Eye (tissue), 1 donor: ENCODE measurements around the gene RFFL.
"Not testable (repeated sequence)": the region's sequence is repeated elsewhere in the genome, so short reads cannot be mapped to it uniquely, and the experiment has no call there.

Experiments used
- DNase-seq: peaks from one replicate; pipeline ENCODE4 v3.0.0-alpha.2; 2015

Gene RFFL, protein sequence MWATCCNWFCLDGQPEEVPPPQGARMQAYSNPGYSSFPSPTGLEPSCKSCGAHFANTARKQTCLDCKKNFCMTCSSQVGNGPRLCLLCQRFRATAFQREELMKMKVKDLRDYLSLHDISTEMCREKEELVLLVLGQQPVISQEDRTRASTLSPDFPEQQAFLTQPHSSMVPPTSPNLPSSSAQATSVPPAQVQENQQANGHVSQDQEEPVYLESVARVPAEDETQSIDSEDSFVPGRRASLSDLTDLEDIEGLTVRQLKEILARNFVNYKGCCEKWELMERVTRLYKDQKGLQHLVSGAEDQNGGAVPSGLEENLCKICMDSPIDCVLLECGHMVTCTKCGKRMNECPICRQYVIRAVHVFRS

DNA sequence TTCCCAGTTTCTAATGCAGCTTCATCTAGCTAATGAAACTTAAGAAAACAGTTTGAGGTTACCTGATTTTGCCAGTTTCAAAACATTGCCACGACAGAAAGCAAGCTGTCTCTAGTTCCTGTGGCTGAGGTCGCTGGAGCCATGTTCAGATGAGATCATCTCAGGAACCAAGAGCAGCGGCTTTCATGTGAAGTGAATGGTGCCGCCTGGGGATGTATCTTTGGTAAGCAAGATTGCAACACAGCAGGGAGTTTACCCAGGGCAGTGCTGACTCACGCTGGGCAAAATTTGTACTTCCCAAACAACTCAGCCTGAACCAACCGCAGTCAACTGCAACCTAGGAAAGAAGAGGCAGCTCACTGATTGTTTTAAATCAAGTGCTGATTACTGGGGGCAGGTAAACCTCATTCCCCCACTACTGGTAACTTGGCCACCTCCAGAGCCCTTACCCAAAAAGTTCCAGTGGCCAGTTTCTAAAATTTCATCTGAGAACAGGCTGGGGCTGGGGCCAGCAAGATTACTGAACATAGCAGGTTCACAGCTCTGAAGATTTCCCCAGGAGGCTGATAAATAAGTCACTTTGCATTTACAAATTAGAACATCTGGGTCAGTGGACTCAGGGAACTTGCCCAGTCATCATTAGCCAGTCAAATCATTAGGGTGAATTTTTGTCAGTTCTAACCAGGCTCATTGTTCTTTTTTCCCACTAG lies at the start of gene RFFL:
Gene RFFL (minus strand): TSS at position 194 of the 710 bp plus-strand sequence. CDS start 37,154 bp downstream, outside the sequence.
- DNase-seq = peak; percentile 92

DNA sequence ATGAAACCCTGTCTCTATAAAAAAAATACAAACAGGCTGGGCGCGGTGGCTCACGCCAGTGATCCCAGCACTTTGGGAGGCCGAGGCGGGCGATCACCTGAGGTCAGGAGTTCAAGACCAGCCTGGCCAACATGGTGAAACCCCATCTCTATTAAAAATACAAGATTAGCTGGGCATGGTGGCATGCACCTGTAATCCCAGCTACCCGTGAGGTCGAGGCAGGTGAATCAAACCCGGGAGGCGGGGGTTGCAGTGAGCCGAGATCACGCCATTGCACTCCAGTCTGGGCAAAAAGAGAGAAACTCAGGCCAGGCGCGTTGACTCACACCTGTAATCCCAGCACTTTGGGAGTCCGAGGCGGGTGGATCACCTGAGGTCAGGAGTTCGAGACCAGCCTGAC lies 47.3 kb upstream of the RFFL start:
- DNase-seq = not testable (repeated sequence)

DNA sequence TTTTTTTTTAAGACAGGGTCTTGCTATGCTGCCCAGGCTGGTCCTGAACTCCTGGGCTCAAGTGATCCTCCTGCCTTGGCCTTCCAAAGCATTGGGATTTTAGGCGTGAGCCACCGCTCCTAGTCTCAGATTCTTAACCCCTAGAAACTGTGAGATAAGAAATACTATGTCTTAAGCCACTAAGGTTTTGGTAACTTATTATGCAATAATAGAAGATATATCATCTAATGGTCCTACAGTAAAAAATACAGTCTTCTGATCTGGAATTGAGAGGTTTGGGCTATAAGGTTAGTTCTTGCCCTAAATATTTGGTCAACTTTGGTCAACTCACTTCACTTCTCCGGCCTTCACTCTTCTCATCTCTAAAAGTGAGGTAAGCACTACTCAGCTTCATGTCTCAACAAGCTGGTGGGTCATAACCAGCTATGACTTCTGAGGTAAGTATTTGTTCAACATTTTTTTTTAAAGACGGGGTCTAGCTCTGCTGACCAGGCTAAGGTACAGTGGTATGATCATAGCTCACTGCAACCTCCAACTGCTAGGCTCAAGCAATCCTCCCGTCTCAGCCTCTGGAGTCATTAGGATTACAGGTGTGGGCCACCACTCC lies 41.4 kb upstream of the RFFL start:
- no peak for DNase-seq

DNA sequence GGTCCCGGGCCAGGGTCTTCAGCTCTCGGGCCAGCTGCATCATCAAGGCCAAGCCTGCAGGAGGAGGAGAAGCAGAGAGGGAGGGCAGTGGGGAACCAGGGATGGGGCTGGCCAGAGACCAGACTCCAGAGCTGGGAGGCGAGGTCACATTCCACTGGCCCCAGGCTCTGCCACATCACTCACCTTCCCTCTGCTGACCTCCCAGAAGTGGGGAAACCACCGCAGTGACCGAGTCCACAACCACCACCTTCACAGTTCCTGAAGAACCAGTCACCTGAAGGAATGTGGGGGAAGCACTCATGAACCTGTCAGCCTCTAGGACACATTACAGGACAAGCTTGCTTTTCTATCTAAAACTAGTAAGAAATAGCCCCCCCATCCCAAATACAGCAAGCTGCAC lies 39.8 kb upstream of the RFFL start:
- no peak for DNase-seq

DNA sequence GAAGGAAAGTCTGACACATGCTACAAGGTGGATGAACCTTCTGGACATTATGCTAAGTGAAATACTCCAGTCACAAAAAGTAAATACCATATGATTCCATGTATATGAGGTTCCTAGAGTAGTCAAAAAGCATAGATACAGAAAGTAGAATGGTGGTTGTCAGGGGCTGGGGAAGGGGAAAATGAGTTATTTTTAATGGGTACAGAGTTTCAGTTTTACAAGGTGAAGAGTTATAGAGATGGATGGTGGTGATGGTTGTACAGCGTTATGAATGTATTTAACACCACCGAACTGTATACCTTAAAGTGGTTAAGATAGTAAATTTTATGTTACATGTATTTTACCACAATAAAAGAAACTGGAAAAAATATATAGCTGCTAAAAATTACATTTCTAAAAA lies 38.2 kb upstream of the RFFL start:
- DNase-seq = no peak

DNA sequence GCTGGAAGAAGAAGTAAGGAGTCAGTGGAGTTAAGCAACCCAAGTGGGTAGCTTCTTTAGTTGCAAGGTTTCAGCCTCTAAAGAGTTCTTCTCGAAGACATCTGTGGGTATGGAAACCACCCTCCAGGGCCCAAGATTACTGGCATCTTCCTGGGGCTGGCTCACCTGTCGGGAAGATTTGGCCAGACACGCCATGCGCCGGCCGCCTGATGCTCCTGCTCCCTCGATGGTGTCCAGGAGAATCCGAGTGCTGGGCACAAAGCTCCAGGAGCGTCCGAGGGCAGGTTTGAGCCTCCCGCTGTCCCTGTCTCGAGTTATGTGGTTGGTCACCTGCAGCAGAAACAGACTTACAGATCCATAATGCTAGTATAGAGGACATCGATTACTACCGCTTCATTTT lies 37.5 kb upstream of the RFFL start:
- DNase-seq = no peak

DNA sequence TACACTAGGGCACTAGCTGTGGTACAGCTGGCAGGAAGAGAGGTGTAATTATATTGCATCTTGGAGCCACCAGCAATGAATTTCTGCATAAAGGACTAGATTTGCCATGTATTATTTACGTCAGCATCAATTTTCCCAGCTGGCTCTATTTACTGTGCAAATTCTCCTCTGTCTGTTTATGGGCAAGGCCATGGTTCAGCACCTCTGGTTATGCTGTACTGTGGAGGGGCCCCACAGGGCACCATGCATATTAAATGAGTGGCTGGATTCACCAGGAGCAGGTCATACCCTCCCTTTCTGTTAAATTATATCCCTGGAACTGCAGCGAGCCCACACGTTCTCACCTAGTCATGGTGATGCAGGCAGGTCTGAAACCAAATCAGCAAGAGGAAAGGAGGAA lies 36.4 kb upstream of the RFFL start:
- peak; percentile 42 for DNase-seq

DNA sequence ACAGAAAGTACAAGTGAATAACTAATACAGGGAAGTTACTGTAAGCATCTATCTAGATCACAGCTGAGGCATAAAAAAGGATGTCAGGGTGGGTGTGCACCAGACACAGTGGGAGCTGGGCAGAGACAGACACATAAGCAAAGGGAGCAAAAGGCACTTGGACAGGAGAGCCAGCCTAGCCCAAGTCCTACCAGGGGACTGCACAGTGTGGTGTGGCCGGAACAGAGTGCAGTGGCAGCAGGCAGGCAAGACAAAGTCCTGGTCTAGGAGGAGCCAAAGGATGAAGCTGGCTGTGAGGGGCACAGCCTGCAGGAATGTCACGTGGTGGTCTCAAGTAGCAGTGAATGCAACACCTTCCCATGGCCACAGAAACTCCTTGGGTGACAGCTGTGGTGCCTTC lies 34.3 kb upstream of the RFFL start:
- DNase-seq = no peak

DNA sequence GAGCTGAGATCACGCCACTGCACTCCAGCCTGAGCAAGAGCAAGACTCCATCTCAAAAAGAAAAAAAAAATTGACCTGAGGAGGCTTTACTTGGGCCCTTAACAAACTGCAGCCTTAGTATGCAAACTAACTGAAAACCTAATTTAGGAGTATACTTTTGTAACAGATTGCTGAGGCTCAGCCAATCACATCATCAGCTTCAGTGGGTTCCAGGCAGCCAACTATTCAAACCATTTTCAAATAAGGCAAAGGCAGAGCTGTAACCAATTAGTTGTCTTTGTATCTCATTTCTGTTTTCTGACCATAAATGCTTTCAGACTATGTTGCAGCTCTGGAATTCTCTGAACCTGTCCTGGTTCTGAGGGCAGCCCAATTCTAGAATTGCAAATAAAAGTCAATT lies 32.2 kb upstream of the RFFL start:
- no peak for DNase-seq

DNA sequence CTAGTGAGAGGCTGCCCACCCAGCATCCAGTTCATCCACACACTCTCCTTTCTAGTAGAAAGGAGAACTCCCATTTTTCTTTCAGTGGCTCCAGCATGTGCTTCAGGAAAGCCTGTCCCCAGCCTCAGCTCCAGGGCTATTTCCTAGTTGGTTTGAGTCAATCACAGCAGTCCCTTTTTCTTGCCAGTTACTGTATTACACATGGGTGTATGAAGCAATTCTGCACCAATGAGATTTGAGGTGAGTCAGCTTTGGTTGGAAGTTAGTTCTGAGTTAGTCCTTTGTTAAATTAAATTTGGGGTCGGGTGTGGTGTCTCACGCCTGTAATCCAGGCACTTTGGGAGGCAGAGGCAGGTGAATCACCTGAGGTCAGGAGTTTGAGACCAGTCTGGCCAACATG lies 31.4 kb upstream of the RFFL start:
- DNase-seq = no peak

DNA sequence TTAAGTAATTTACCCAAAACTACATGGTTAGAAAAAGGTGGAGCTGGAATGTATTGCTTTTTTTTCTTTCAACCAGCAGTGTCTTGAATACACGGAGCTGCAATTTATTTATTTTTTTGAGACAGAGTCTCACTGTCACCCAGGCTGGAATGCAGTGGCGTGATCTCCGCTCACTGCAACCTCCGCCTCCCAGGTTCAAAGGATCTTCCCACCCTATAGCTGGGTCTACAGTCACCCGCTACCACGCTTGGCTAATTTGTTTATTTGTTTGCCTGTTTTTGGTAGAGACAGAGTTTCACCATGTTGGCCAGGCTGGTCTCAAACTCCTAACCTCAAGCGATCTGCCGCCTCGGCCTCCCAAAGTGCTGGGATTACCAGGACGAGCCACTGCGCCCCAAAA lies 27.2 kb upstream of the RFFL start:
- not testable (repeated sequence) for DNase-seq

DNA sequence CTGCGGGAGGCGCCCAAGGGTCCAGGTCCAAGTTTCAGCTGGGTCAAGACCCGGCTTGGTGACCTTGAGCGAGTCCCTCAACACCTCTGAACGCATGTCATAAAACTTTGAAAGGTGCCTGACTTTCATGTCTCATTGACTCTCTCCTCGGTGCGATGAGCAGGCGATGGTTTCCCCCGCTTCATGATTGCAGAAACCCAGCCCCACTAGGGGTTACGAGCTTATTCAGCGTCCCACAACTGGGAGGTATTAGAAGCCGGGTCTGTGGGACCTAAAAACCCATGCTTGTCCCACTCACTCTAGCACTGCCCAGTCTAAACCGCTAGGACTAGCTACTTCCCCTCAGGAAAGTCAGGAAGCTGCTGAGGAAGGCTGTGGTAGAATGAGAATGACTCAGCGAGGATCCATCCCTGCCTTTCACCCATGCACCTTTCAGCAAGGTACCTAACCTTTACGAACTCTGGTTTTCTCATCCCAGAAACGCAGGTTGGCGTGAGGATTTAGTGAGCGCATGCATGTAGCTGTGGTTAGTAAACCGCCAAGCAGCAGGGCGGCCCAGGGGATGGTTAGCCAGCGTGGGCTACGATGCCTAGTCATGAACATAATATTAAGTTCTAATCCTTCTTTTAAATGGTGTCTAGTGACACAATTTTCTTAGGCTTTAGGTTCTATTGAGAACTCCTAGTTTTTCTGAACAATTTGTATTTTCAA lies 26.2 kb upstream of the RFFL start:
- DNase-seq = no peak

DNA sequence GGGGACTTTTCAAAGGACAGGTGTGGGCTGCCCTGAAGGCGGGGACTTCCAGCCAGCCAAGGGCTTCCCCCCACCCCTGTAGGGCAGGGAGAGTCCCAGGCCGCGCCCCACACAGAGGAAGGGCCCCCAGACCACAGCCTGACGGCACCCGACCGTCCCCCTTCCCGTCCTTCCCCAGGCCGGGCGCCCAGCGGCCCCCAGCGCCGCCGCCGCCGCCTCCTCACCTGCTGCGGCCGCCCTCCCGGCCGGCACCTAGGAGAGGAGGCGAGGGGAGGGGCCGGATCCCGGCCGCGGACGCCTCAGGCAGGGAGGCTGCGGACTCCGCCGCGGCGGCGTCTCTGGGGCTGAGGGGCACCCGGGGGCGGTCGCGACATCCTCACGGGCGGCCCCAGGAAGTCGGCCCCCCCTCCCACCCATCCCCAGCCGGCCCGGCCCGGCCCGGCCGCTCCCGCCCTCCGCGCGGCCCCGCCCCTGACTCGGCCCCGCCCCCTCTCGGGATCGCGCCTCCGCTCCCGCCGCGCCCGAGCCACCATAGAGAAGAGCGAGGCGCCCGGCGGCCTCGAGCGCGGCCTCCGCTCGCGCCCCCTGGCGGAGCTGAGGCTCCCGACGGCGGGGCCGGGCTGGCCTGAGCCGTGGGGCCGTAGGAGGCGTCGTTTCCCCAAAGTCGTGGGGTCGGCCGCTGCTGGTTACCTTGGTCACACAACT lies 25.5 kb upstream of the RFFL start:
- DNase-seq = peak; percentile 95

DNA sequence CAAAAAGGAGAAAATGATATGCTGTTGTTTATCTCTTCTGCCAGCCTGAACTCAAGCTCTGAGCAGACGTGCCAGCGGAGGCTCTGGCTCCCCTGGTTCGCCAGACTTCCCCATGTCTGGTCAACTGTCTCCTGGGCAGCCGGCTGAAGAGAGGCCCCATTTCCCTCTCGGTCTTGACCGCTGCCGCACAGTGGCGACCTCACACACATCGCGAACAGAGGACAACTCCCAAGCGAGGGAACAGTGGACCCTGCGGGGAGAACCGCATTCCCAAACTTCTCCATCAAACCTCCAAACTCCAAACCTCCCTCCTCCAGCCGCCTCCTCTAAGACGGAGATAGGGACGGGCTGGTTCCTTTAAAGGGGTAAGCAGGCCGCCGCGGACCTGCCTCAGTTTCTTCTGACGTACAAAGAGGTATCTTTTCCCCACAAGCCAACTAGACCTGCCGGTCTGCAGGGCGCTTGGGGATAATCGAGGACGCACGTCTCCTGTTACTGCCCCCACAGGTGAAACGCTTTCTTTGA lies 24.9 kb upstream of the RFFL start:
- peak; percentile 84 for DNase-seq

DNA sequence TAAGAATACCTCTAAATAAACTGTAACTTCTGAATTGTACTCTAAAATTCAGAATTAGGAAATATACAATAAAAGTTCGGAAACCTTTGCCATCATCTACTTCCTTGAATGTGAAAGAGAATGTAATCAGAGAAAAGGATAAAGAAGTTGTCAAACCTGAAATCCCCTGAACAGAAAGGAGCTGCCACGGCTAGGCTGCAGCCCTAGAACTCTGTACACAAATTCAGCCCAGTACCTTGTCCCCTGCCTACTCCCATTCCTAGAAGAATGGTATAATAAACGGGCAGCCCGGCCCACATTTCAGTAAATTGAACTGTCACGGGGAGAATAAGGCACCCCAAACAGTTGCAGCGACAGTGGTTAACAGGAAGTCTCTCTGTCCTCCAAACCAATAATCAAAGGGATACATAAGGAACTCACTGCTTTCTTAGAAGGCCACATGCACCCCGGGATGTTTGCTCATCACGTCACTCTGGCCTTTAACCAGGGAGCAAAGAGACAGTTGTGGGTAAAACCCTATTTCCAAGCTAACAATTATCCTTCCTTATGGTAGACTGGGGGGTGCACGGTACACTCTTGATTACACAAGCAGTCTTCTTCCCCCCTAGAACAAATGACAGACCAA lies 24.3 kb upstream of the RFFL start:
- DNase-seq = no peak

DNA sequence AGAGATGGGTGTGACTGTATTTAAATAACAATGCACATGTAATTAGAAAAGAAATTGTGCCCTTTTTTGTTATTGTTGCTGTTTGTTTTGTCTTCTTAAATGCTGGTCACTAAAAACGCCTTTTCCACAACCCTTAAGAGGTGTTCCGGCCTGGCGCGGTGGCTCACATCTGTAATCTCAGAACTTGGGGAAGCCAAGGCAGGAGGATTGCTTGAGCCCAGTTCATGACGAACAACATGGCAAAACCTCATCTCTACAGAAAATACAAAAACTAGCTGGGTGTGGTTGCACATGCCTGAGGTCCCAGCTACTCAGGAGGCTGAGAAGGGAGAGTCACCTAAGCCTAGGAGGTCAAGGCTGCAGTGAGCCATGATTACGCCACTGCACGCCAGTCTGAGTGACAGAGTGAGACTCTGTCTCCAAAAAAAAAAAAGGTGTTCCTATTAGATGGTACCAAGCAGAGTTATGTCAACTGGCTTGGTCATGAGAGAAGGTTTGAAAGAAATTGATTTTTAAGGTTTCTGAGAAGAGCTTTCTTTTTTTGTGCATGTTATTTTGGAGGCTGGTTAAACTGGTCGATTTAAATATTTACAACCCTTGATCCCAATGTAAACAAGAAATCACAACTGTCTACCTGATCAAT lies 23.5 kb upstream of the RFFL start:
- no peak for DNase-seq

DNA sequence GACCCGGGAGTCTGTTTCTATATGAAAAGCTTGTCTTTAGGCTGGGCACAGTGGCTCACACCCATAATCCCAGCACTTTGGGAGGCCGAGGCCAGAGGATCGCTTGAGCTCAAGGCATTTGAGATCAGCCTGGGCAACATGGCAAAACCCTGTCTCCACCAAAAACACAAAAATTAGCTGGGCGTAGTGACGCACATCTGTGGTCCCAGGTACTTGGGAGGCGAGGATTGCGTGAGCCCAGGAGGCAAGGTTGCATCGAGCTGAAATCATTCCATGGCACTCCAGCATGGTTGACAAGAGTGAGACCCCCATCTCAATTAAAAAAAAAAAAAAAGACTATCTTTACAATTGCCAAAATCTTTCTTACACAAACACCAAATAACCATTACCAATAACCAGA lies 22.7 kb upstream of the RFFL start:
- DNase-seq = no peak

DNA sequence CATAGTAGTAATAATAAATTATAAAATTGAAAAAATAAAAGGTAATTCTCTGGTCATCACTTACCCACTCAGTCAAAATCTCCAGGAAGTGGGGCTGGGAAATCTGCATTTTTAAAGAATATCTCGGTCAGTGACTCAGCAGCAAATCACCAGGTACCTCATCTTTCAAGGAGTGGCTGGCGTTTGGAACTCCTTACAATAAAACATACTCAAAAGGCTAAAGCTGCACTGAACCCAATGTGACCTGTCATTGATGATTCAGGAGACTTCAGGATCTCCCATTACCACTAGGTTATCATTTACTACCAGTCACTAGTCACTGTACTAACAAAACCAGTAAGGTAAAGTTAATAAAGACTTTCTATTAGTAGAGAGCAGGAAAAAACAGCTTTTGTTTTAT lies 21.5 kb upstream of the RFFL start:
- DNase-seq = no peak

DNA sequence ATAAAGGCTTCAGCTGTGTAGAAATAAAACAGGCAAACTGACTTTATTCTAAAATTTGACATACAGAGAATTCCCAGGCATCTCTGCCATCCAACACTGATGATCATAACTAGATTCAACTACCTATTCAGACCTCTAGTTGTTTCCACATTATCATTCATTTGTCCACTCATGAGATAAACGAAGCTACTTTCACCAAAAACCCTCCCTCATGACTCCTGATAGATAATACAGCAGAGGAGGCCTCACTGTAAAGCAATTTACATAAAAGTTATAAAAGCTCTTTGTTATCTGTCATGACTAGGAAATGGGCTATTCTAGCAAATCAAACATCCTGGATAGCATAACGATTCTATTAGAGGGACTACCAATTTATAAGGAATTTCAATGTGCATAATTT lies 19.6 kb upstream of the RFFL start:
- no peak for DNase-seq

DNA sequence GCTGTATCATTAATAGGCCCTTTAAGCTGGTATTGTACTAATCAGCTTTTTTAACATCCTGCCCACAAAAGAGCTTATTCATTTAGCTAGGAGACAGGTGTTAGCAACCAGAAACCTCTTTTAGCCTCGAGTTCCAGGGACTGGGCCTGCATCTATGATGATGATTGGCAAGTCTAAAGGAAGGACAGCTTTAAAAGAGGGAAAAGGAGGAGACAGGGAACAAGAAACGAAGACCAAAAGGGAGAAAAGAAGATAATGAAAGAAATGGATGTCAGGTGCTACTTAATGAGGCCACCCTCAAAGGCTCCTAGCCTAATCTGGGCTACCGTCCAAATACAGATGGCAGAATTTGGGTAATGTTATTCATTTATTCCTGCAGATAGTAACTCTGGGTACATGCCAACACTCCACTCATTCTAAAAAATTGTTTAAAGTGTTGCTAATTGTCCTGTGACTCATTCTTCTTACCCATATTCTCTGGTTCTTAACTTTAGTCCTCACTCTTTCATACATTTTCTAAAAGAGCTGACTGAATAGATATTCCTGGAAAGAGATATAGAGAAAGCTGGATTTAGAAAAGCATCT lies 18.7 kb upstream of the RFFL start:
- no peak for DNase-seq

DNA sequence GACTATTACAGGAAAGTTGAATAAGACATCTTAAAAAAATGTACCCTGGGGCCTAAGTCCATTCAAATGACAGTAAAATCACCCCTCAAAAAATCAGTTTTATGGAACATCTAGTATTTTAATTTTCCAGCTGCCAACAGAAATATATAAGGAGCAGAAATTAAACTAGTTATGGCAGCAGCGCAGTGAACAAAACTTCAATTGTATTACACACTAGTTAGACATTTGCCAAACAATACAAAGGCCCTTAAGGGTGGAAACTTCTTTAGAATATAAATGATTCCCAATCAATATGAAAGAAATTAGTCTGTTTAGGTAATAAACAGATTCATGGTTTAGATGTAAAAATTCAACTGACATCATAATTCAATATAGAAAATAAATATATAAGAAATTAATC lies 18.1 kb upstream of the RFFL start:
- no peak for DNase-seq
